ENCODE results near the gene PSPN. TPM values are rescaled to one million over a fixed set of nuclear protein-coding genes. Genes with fewer than 3 reads are reported as not detected.

Gene PSPN
- total and polyA plus RNA-seq, 2 of the 13 experiments (the other 11 are each of a cell fraction or from before 2014, with no cell fraction given) = 0.69 to 1.1 TPM

DNA sequence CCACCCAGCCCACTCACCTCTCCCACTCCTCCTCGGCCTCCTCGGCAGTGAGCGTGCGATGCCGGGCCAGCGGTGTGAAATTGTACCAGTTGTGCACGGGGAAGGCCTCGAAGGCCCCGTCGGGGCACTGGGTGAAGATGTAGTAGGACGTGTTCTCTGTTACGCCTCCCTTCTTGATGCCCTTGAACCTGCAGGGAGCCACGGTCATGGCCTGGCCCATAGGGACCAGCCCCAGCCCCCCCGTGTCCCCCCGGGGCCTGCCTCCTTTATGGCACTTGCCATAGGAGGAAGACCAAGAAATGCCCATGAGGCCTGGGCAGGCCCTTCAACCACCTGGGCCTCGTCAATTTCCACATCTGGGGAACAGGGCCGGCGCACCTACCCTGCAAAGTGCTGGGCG lies 11.6 kb upstream of the PSPN start:
- Histone ChIP-seq H3K27ac (ENCODE audit: extremely low read length, insufficient read depth, low read length) (no peak overlapping the region), H3K27me3 (ENCODE audit: control insufficient read depth in 1 of 2, insufficient read depth in 2 of 2, low read length in 2 of 2) (no peaks in the 10 kb centered on the region; a peak in 1 of 5 replicates), H3K4me3 (replicated peaks in 1 of 3; ENCODE audit: insufficient read depth in 1 of 3, low read depth in 2 of 3, low read length in 3 of 3) (no peak overlapping the region), H3K9me3 (ENCODE audit: low read length) (no peaks in the 10 kb centered on the region), H3K9ac (ENCODE audit: insufficient read depth, low read depth, low read length) (no peak overlapping the region), H4K20me1 (ENCODE audit: insufficient read depth, low read length) (no peaks in the 10 kb centered on the region), H3K79me2 (ENCODE audit: insufficient read depth, low read length) (peaks cover 12% of the 10 kb centered on the region), H3K4me2 (ENCODE audit: low read depth, low read length) (no peak overlapping the region), H2AFZ (ENCODE audit: low read length) (no peak overlapping the region), H3K4me1 (ENCODE audit: insufficient read depth, low read length) (peaks cover 16% of the 10 kb centered on the region), H3K36me3 (replicated peaks in 1 of 2; ENCODE audit: control insufficient read depth in 1 of 2, insufficient read depth in 2 of 2, low read length in 2 of 2) (peaks cover 20 to 55% of the 10 kb centered on the region in 2 experiments)
- 97% methylated on average over 17 of the region's 19 CpGs for WGBS (ENCODE audit: low lambda C conversion rate)
- POLR2A ChIA-PET = interaction anchor here (1.0 kb wide), 1 partner anchor 15 kb away, joined by 3 read pairs; the partner anchor contains the start of gene ALKBH7
- CTCF ChIA-PET (ENCODE audit: low intra/inter-chr PET ratio, low total read pairs) = no interaction called here
- in situ Hi-C loops (cut with HindIII; ENCODE audit: extremely low pct_ligation_motif_present, low pct_unique_long_range_greater_than_20kb) (no loop called here), intact Hi-C loops (cut with micrococcal nuclease; ENCODE audit: unreplicated experiment) (no loop called here)
- ATAC-seq = no peak
- TF ChIP-seq, protein P1, sequence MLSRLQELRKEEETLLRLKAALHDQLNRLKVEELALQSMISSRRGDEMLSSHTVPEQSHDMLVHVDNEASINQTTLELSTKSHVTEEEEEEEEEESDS (CRISPR knock-in tag; IDR thresholded peaks at IDR 0.05; ENCODE audit: borderline replicate concordance) = no peak
- no peak for TF ChIP-seq ATM (IDR thresholded peaks at IDR 0.05; ENCODE audit: borderline replicate concordance)
- TF ChIP-seq ZNF878 (CRISPR knock-in tag; IDR thresholded peaks at IDR 0.05) = no peak
- FAIRE-seq = no peak
- BruUV-seq (replicated peaks) = no TSS peak
- no peak for DNase-seq (ENCODE audit: low spot score)

DNA sequence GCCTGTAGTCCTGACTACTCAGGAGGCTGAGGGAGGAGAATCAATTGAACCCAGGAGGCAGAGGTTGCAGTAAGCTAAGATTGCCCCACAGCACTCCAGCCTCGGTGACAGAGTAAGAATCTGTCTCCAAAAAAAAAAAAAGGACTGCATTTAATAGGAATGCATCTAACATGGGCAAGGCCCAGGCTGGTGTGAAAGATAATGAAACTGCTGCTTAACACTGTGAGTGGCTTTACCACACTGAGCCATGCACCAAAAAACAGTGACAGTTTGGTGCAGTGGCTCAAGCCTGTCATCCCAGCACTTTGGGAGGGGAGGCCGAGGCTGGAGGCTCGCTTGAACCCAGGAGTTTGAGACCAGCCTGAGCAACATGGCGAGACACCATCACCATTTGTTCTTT lies 8.6 kb upstream of the PSPN start:
- Histone ChIP-seq H3K4me1 (ENCODE audit: insufficient read depth, low read length) (no peaks in the 10 kb centered on the region), H3K36me3 (replicated peaks in 1 of 2; ENCODE audit: control insufficient read depth in 1 of 2, insufficient read depth in 2 of 2, low read length in 2 of 2) (peaks cover 30 to 72% of the 10 kb centered on the region in 2 experiments)
- no TSS peak for BruUV-seq (replicated peaks)
- TF ChIP-seq ZNF460 (CRISPR knock-in tag; IDR thresholded peaks at IDR 0.05; ENCODE audit: borderline replicate concordance) = no peak
- TF ChIP-seq GTF3A (CRISPR knock-in tag; conservative IDR thresholded peaks at IDR 0.05) = no peak
- no peak for TF ChIP-seq ZNF567 (CRISPR knock-in tag; IDR thresholded peaks at IDR 0.05; ENCODE audit: borderline replicate concordance)
- no peak for TF ChIP-seq ZNF432 (CRISPR knock-in tag; IDR thresholded peaks at IDR 0.05; ENCODE audit: borderline replicate concordance)
- TF ChIP-seq PRPF4 (IDR thresholded peaks at IDR 0.05; ENCODE audit: low read depth, low read length, poor library complexity, severe bottlenecking) = no peak
- TF ChIP-seq, protein P2, sequence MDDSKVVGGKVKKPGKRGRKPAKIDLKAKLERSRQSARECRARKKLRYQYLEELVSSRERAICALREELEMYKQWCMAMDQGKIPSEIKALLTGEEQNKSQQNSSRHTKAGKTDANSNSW (CRISPR knock-in tag; IDR thresholded peaks at IDR 0.05; ENCODE audit: borderline replicate concordance) = no peak
- TF ChIP-seq ZSCAN22 (CRISPR knock-in tag; IDR thresholded peaks at IDR 0.05) = no peak
- TF ChIP-seq ZNF879 (CRISPR knock-in tag; IDR thresholded peaks at IDR 0.05) = no peak
- TF ChIP-seq, protein P3, sequence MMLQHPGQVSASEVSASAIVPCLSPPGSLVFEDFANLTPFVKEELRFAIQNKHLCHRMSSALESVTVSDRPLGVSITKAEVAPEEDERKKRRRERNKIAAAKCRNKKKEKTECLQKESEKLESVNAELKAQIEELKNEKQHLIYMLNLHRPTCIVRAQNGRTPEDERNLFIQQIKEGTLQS (CRISPR knock-in tag; IDR thresholded peaks at IDR 0.05) = no peak
- TF ChIP-seq TBX3 (IDR thresholded peaks at IDR 0.05; ENCODE audit: borderline replicate concordance) = no peak
- TF ChIP-seq FOXK1 (CRISPR knock-in tag; IDR thresholded peaks at IDR 0.05; ENCODE audit: borderline replicate concordance, low read depth) = no peak
- TF ChIP-seq, protein P4, sequence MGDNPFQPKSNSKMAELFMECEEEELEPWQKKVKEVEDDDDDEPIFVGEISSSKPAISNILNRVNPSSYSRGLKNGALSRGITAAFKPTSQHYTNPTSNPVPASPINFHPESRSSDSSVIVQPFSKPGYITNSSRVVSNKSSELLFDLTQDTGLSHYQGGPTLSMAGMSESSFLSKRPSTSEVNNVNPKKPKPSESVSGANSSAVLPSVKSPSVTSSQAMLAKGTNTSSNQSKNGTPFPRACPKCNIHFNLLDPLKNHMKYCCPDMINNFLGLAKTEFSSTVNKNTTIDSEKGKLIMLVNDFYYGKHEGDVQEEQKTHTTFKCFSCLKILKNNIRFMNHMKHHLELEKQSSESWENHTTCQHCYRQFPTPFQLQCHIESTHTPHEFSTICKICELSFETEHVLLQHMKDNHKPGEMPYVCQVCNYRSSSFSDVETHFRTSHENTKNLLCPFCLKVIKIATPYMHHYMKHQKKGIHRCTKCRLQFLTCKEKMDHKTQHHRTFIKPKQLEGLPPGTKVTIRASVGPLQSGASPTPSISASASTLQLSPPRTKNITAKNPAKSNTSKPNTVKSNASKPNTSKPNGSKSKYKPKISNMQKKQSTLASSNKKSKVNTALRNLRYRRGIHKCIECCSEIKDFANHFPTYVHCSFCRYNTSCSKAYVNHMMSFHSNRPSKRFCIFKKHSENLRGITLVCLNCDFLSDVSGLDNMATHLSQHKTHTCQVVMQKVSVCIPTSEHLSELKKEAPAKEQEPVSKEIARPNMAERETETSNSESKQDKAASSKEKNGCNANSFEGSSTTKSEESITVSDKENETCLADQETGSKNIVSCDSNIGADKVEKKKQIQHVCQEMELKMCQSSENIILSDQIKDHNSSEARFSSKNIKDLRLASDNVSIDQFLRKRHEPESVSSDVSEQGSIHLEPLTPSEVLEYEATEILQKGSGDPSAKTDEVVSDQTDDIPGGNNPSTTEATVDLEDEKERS (CRISPR knock-in tag; IDR thresholded peaks at IDR 0.05) = no peak

More for the DNA sequence above, 8.6 kb upstream of the PSPN start:
- H3K27me3 ChIP-seq (ENCODE audit: control insufficient read depth in 1 of 2, insufficient read depth in 2 of 2, low read length in 2 of 2) = no peaks in the 10 kb centered on the region
- no peaks in the 10 kb centered on the region for H3K79me2 ChIP-seq (ENCODE audit: insufficient read depth, low read length)
- DNase-seq (ENCODE audit: low spot score) = no peak
- ChIA-PET POLR2A (no interaction called here), CTCF (ENCODE audit: low intra/inter-chr PET ratio, low total read pairs) (no interaction called here)
- peaks cover 3% of the 10 kb centered on the region; the same call in 1 of the 2 replicates for H4K20me1 ChIP-seq (ENCODE audit: insufficient read depth, low read length)
- intact Hi-C loops (cut with micrococcal nuclease; ENCODE audit: unreplicated experiment) = no loop called here
- H3K4me2 ChIP-seq (ENCODE audit: low read depth, low read length) = no peak overlapping the region
- H2AFZ ChIP-seq (ENCODE audit: low read length) = no peak overlapping the region
- no peak overlapping the region for H3K9ac ChIP-seq (ENCODE audit: insufficient read depth, low read depth, low read length)
- FAIRE-seq = no peak
- H3K9me3 ChIP-seq (ENCODE audit: low read length) = no peaks in the 10 kb centered on the region
- 99% methylated on average over 4 of the region's 4 CpGs for WGBS (ENCODE audit: low lambda C conversion rate)
- no peak for ATAC-seq
- H3K27ac ChIP-seq (ENCODE audit: extremely low read length, insufficient read depth, low read length) = no peak overlapping the region
- in situ Hi-C loops (cut with HindIII; ENCODE audit: extremely low pct_ligation_motif_present, low pct_unique_long_range_greater_than_20kb) = no loop called here
- no peak overlapping the region for H3K4me3 ChIP-seq (replicated peaks in 1 of 3; ENCODE audit: insufficient read depth in 1 of 3, low read depth in 2 of 3, low read length in 3 of 3)

Measured in HepG2 (cell line).